Effector CD8-positive, alpha-beta T cell (primary cell): ENCODE results near the gene DPP3.

Source experiments
- DNase-seq: peaks from one replicate; lab custom pipeline; 2025; lab: John Stamatoyannopoulos, UW

The DPP3 gene

DNA sequence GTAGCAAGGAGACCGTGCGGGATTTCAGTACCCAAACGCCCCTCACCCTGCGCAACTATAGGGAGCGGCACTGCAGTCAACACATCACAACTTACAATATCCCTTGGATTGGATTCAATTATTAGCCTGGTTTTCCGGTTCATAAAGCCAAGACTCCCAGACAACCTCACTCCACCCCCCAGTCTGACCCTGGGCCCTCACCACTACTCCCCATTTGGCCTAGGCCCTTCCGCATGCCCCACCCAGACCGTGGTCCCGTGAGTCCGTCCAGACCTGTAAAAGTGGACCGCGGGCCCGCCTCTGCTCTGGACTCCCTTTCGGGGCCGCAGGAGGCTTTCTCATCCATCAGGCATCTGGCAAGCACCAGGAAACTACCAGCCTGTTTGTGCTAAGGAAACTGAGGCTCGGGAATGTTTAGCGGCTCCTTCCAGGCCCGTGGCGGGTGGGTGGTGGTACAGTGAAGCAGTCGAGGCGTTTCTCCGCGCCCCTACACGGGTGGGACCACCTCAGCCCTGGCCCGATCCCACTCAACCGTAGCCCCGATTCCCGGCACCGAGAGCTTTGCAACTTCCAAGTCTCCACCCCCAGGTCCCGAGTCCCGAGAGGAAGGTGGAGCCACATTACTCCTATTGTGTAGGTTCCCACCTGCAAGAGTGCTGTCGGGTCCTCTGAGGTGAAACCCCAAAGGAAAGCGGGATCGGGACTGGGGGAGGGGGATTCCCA lies 679 bp upstream of the DPP3 start:
- no peak for DNase-seq

DNA sequence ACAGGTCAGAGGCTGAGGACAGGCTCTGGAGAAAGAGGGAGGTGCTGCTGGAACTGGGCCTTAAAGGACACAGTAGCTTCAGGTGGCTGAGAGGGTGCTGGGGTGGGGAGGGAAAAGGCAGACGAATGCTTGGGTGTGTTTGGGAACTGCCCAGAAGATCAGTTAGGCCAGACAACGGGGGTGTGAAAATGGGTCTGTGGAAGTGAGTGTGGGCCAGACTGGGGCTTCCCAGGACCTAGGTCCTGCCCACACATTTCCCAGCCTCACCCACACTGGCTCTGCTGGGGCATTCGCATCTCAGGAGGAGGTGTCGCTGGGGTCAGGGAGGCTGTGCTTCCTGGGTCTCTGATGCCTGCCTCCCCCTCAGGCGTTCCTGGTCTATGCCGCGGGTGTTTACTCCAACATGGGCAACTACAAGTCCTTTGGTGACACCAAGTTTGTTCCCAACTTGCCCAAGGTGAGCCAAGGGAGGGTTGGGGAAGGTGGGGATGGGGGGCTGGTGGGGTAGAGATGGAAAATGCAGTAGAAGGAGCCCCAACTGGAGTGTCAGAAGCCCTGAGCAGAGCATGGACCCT lies 4.7 kb downstream of the DPP3 start:
- DNase-seq: no peak

DNA sequence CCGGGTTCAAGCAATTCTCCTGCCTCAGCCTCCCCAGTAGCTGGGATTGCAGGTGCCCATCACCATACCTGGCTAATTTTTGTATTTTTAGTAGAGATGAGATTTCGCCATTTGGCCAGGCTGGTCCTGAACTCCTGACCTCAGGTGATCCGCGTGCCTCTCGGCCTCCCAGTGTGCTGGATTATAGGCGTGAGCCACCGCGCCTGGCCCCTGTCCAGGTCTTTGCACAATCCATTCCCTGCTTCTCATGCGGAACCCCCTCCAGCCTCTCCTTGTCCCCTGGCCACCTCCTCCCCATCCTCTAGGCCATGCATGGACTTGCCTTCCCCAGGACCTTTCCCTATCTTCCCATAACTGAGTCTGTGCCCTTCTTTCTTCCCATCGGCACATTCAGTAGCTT lies 8.7 kb downstream of the DPP3 start:
- no peak for DNase-seq

DNA sequence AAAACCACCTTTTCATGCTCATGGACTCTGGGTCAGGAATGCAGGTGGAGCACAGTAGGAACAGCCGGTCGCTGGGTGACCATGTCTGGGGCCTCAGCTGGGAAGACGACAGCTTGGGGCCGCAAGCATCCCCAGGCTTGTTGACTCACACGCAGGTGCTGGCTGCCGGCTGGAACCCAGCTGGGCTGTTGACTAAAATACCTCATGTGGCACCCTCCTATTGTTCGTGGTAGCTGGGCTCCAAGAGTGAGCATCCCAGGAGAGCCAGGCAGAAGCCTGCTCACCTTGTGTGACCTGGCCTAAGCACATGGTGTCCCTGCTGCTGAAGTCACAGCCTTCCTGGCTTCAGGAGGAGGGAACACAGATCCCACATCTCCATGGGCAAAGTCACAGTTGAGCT lies 9.4 kb downstream of the DPP3 start:
- no peak for DNase-seq

DNA sequence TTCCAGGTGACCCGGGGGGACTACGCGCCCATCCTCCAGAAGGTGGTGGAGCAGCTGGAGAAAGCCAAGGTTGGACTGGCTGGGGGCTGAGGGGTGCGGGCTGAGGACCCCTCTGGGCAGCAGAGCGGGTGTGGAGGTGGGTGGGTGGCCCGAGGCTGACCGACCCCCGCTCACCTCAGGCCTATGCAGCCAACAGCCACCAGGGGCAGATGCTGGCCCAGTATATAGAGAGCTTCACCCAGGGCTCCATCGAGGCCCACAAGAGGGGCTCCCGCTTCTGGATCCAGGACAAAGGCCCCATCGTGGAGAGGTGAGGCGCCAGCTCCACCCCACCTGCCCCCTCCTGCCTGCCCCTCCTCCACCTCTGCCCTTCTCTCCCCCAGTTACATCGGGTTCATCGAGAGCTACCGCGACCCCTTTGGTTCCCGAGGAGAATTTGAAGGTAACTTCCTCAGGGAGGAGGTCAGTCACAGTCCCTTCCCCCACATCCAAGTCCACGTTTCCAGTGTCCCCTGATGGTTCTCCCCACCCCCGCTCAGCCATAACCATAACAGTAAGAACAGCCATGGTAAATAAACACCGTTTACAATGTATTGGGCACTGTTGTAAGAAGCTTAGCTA lies 11.2 kb downstream of the DPP3 start:
- no peak for DNase-seq

DNA sequence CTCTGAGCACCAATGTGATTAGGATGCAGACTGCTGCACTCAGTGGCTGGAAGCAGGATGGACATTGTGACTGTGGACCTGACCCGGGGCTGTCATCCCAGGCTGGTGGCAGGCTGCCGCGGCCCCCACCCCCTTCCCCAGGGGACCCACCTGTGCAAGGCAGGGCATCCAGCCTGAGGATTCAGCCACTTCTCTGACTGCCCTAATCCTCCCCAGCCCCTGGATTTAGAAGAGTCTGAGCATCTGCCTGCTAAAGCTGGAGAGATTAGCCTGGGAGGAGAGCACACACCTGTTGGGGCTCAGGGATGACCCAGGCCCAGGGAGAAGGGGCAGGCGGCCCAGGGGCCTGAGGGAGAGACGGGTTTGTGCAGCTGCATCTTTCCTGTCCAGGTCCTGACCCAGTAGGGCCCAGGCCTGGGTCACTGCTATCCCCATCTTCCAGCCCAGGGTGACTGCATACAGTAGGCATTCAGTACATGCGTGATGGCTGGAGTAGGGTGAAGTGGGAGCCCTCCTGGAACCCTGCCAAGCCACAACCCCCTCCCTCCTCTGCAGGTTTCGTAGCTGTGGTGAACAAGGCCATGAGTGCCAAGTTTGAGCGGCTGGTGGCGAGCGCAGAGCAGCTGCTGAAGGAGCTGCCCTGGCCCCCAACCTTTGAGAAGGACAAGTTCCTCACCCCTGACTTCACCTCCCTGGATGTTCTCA lies 12.1 kb downstream of the DPP3 start:
- DNase-seq: no peak

DNA sequence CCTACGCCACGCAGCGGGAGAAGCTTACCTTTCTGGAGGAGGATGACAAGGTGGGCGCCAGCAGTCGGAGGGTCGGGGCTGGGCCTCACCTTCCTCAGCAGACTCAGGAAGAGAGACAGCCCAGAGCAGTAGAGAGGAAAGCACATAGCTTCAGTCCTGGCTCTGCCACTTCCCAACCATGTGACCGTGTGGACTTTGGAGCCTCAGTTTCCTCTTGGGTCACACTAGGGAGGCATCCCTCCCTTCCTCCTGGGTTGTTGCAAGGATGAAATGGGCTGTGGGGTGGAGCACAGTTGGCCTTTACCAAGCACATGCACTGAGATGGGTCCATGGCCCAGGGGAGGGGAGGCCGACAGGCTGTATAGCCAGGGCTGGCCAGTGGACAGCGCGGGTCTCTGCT lies 12.9 kb downstream of the DPP3 start:
- no peak for DNase-seq

DNA sequence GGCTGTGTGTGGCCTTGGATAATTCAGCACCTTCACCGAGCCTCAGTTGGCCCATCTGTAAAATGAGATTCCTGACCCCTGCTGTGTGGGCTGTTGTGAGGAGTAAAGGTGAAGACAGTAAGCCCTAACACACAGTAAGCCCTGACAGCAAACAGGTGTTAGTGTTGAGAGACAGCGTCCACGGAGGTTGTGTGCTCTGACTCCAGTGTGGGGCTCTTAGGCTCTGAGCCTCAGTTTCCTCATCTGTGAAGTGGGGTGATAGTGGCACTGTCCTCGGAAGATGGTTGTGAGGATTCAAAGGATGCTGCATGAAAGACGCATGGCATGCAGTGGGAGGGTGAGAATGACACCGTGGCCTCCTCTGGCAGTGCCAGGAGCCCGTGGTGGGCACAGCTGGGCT lies 14.2 kb downstream of the DPP3 start:
- no peak for DNase-seq

DNA sequence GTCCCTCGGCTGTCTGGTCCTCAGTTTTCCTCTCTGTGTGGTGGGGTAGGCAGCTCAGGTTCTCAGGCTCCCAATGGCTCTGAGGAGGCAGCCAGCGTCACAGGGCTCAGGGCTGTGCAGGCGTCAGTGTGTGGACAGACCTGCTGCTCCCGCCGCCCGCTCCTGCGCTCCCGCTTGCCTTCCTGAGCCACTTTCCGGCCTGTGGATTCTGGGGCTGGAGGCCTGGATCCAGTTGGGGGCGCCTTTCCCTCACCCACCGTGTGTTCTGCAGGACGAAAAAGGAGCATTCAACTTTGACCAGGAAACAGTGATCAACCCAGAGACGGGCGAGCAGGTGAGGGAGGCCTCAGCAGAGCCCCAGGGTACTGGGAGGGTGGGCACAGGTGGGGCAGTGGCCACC lies 14.7 kb downstream of the DPP3 start:
- DNase-seq: no peak

DNA sequence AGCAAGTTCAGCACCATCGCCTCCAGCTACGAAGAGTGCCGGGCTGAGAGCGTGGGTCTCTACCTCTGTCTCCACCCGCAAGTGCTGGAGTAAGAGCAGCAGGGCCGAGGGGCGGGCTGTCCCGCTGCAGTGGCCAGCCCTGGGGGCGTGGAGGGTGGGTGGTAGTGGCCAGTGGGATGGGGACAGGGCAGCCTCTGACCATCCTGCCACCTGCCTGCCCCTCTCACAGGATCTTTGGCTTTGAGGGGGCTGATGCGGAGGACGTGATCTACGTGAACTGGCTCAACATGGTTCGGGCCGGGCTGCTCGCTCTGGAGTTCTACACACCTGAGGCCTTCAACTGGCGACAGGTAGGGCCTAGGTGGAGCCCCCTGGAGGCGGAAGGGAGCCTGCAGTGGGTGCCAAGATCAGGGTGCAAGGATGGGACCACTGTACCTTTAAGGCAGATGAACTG lies 15.2 kb downstream of the DPP3 start:
- no peak for DNase-seq

DNA sequence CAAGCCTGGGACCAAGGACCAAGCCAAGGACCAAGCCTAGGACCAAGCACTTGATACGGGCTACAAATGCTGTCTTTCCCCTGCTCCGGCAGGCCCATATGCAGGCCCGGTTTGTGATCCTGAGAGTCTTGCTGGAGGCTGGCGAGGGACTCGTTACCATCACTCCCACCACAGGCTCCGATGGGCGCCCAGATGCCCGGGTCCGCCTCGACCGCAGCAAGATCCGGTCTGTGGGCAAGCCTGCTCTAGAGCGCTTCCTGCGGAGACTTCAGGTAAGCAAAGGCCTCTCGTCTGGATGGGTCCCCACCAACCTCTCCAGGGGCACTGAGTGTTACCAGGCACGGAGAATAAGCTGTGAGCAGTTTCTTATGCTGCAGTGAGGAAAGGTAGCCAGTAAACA lies 17.0 kb downstream of the DPP3 start:
- no peak for DNase-seq

DNA sequence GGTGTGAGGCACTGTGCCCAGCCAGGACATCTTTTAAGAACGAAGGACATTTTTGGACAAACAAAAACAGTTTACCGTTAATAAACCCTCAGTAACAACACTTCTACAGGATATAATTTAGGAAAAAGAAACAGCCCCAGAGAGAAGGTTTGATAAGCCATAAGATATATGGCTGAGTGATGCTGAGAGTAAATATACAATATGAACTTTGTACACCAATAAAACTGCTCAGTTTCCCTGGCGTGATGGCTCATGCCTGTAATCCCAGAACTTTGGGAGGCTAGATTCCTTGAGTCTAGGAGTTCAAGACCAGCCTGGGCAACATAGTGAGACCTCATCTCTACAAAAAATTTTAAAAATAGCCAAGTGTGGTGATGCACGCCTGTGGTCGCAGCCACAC lies 18.3 kb downstream of the DPP3 start:
- DNase-seq: no peak

DNA sequence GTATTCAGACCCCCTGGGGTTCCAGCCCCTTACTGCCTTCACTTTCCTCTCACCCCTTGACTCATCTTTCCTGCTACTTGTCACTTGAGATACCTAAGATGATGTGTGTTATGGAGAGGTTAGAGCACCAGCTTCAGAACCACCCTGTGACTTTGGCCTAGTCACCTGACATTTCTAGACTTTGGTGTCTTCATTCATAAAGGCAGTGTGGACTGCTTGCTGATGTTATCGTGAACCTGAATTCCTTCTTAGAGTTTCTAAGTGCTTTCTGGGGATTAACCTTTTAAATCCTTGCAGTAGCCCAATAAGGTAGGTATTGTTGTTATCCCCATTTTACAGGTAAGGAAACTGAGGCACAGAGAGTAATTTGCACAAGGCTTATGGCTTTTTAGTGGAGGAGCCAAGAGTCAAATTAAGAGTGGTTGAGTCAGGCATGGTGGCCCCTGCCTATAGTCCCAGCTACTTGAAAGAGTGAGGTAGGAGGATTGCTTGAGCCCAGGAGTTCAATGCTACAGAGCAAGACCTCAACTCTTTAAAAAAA lies 25.1 kb downstream of the DPP3 start:
- no peak for DNase-seq

DNA sequence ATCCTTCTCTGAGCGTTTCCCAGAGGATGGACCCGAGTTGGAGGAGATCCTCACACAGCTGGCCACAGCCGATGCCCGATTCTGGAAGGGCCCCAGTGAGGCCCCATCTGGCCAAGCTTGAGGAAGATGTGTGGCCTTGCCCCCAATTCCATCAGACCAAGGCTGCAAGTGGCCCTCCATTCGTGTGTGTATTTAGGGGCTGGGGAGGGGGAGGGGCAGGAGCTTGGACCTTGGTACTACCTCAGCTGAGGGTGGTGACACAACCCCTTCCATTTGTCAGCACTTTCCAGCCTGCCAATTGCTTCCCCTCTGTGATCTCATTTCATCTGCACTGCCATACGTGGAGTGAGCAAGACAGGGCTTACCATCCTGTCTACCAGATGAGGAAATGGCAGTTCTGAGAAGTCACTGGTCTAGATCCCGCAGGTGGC lies 28.9 kb downstream of the DPP3 start:
- no peak for DNase-seq

DNA sequence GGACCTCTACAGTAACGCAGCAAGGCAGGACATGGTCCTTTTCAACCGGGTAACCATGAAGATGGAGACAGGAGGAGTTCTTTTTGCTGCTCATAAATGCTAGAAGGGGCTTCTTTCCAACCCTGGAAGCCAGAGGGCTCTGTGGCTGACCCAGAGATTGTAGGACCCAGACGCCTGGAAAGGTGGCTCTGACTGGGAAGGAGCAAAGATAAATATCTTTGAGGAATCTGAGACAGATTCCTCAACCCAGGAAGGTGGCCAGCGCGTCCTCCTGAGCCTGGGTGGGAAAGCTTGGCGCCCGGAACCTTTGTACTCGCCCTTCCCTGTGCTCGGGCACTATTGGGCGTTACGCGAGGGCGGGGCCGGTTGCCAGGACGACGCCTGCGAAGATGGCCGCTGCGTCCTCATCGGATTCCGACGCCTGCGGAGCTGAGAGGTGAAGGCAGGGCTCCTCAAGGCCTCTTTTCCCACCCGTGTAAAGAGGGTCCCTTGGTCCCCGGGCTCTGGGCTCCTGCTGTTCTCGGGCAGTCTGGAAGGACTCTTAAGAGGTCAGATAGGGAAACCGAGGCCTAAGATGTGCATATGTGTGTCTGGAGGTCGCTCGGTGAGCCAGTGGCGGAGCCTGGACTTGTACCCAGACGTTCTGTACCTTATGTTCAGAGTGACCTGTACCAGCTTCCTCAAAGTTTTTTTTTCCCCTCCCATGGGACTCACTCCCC lies 30.2 kb downstream of the DPP3 start, which contains the start of gene BBS1:
BBS1 (plus strand) TSS at position 365 of the 719 bp plus-strand sequence; CDS start at position 390, 25 bp downstream.
- DNase-seq: peak; percentile 69

DNA sequence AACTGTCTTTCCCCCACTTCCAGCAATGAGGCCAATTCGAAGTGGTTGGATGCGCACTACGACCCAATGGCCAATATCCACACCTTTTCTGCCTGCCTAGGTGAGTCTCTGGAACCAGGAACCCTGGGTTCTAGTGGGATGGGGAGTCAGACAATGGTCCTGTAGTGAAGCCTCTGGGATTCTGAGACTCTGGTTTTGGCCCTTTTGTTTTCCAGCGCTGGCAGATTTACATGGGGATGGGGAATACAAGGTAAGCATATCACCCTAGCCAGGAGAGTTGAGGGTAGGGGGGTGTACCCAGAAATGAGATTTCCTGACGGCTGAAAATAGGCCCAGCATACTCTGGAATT lies 30.7 kb downstream of the DPP3 start:
- DNase-seq: no peak

DNA sequence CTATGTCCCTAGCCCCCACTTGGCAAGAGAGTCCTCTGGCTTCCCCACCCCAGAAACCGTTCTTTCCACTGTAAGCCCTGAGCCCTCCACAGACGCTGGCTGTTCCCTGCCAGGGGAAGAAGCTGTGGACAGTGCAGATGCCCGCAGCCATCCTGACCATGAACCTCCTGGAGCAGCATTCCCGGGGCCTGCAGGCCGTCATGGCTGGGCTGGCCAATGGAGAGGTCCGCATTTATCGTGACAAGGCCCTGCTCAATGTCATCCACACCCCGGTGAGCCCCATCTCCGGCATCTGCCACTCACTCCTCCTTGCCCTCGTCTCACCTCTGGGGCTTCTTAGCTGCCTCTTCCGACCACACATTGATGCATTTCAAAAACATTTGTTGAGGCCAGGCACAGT lies 43.4 kb downstream of the DPP3 start:
- DNase-seq: no peak

DNA sequence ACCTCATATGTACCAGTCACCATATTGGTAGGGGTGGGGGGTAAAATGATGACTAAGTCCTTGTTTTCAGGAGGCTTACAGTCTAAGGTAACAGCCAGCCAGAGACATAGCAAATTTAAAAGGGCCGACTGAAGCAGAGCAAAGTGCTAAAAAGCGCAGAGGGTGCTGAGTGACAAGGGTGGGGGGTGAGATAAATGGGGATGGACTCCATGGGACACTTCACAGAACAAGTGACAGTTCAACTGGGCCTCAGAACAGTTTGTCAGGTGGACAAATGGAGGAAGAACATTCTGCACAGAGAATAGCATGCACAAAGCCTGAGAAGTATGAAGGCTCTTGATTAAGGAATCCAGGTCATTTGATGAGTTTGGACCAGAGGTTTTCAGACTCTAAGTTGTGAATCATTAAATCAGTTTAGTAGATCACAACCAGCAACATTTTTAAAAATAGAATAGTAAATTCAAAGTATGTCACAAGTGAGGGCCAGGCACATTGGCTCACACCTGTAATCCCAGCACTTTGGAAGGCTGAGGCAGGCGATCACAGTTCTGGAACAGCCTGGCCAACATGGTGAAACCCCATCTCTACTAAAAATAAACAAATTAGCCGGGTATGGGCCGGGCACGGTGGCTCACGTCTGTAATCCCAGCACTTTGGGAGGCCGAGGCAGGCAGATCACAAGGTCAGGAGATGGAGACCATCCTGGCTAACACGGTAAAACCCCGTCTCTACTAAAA lies 44.2 kb downstream of the DPP3 start:
- DNase-seq: no peak

DNA sequence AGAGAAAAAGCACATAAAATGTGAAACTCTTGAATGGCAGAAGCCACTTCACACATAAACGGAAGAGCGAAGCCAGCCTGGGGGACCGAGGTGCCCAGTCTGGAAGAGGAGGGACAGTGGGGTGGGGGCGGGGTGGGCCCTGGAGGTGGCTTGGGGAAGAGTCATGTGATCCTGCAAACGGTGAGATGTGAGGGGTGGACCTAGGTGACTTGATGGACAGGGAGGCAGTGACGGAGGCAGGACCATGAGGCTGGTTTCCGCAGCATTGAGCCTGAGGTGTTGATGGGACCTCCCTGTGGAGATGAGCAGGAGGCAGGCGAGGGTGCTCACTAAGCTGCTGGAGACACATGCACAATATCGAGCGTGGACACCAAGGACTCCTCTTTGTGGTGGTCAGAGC lies 48.8 kb downstream of the DPP3 start:
- DNase-seq: no peak

DNA sequence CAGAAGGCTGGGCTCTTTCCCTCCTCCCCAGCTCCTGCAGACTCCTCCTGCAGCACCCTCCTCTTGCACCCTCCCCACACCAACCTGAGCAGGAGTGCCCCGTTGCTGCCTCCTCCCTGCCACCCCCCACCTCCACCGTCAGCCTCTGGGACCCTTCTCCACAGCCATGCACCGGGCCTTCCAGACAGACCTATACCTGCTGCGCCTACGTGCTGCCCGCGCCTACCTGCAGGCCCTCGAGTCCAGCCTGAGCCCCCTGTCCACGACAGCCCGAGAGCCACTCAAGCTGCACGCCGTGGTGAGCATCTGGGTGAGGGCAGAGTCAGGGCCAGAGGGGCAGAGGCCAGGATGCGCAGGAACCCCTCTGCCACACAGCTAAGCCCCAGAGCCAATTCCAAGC lies 49.4 kb downstream of the DPP3 start:
- no peak for DNase-seq
